T-helper 1 cell treated with Interleukin-12 subunit alpha and Interleukin-12 subunit beta and Interleukin-4 antibody, amounts not matched to agents 30 μg/mL and 1 μg/mL, for 36 hours (primary cell): ENCODE measurements around the gene MOCS2.

Source experiments
- H3K27ac Mint-ChIP-seq: one replicate; pipeline ENCODE4 v1.8.0; 2021; ENCODE audit warnings: mild to moderate bottlenecking, mixed read lengths
- H3K27me3 Mint-ChIP-seq: one replicate; pipeline ENCODE4 v1.8.0; 2021; ENCODE audit warnings: low read depth, mixed read lengths
- H3K36me3 Mint-ChIP-seq: one replicate; pipeline ENCODE4 v1.8.0; 2021; ENCODE audit warnings: low read depth, mixed read lengths
- H3K4me1 Mint-ChIP-seq: one replicate; pipeline ENCODE4 v1.8.0; 2021; ENCODE audit warnings: low read depth, mixed read lengths
- H3K4me3 Mint-ChIP-seq: one replicate; pipeline ENCODE4 v1.8.0; 2021; ENCODE audit warnings: mild to moderate bottlenecking, moderate library complexity, mixed read lengths
- H3K9me3 Mint-ChIP-seq: one replicate; pipeline ENCODE4 v1.8.0; 2021; ENCODE audit warnings: mixed read lengths

MOCS2 gene

GRCh38 chr5:53053364-53053763 is 56.2 kb downstream of the MOCS2 start:
- H3K27ac Mint-ChIP-seq = no peak overlapping the region
- H3K4me3 Mint-ChIP-seq = no peak overlapping the region
- H3K4me1 Mint-ChIP-seq = no peaks in the 10 kb centered on the region
- H3K9me3 Mint-ChIP-seq = no peaks in the 10 kb centered on the region
- peaks cover 15% of the 10 kb centered on the region for H3K36me3 Mint-ChIP-seq
- H3K27me3 Mint-ChIP-seq = no peaks in the 10 kb centered on the region

DNA sequence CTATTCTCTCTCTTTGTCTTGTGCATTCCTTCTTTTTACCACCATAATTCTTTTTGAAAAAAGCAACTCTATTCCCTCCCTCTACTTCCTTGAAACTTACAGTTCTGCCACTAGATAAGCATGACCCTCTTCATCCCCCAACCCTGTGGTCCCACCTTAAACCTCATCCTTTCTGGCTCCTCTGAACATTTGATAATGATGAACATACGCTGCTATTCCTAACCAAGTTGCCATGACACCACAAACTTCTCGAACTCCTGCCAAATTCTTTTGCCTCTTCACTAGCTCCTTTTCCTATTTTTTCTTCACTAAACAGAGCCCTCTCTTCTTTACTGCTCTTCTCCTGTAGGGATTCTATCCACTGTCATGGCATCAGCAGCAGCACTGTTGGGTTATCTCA is 57.1 kb downstream of the MOCS2 start:
- no peak overlapping the region for H3K27ac Mint-ChIP-seq
- no peaks in the 10 kb centered on the region for H3K9me3 Mint-ChIP-seq
- H3K4me1 Mint-ChIP-seq = no peaks in the 10 kb centered on the region
- no peaks in the 10 kb centered on the region for H3K27me3 Mint-ChIP-seq
- H3K4me3 Mint-ChIP-seq = no peak overlapping the region
- peaks cover 13% of the 10 kb centered on the region for H3K36me3 Mint-ChIP-seq

DNA sequence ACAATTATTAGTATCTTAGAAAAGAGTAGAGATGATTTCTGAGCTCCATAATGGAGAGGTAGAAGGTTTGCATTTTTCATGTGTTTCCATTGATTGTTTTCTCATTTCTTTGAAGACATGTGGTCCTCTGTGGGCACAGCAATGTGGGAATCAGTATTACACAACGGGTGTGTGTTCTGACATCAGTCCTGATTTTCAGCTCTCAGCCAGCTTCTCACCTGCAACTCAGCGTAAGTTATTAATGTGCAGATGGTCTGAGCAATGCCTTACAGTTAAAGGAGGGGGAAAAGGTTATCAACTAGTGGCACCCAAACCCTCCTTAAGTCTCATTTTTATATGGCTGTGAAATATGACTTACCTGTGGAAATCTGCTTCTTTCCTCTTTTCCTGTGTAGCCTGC is 61.3 kb downstream of the MOCS2 start:
- Mint-ChIP-seq H3K4me3 (no peak overlapping the region), H3K27ac (no peak overlapping the region), H3K36me3 (peaks cover 20% of the 10 kb centered on the region), H3K4me1 (peaks cover 8% of the 10 kb centered on the region), H3K27me3 (no peaks in the 10 kb centered on the region), H3K9me3 (no peaks in the 10 kb centered on the region)
